ENCODE results near the gene SUMO2.
"Not testable (repeated sequence)": the region's sequence is repeated elsewhere in the genome, so short reads cannot be mapped to it uniquely, and the experiment has no call there.

Gene SUMO2

GRCh38 chr17:75168998-75169397 lies 13.8 kb downstream of the SUMO2 start:
- TF ChIP-seq RARB (CRISPR knock-in tag; IDR thresholded peaks at IDR 0.05) (no peak), ARNTL (CRISPR knock-in tag; IDR thresholded peaks at IDR 0.05; ENCODE audit: borderline replicate concordance, low read depth) (no peak), OSR1 (CRISPR knock-in tag; IDR thresholded peaks at IDR 0.05) (no peak), ZFP30 (CRISPR knock-in tag; IDR thresholded peaks at IDR 0.05) (no peak), SNAI2 (CRISPR knock-in tag; IDR thresholded peaks at IDR 0.05) (no peak)
- no peak for ATAC-seq

- ATAC-seq: not testable (repeated sequence)
These were observed 18.2 kb downstream of the SUMO2 start for GRCh38 chr17:75164606-75165005.

- ATAC-seq: no peak
- no peak for TF ChIP-seq ARNTL (CRISPR knock-in tag; IDR thresholded peaks at IDR 0.05; ENCODE audit: borderline replicate concordance, low read depth)
- no peak for TF ChIP-seq ZNF8 (CRISPR knock-in tag; IDR thresholded peaks at IDR 0.05)
- TF ChIP-seq SNAI2 (CRISPR knock-in tag; IDR thresholded peaks at IDR 0.05): no peak
- no peak for TF ChIP-seq BACH2 (CRISPR knock-in tag; IDR thresholded peaks at IDR 0.05; ENCODE audit: borderline replicate concordance)
- no peak for TF ChIP-seq CSDC2 (CRISPR knock-in tag; IDR thresholded peaks at IDR 0.05)
- no peak for TF ChIP-seq TSHZ2 (CRISPR knock-in tag; IDR thresholded peaks at IDR 0.05)
- no peak for TF ChIP-seq OSR1 (CRISPR knock-in tag; IDR thresholded peaks at IDR 0.05)
- no peak for TF ChIP-seq ZNF70 (CRISPR knock-in tag; IDR thresholded peaks at IDR 0.05)
- no peak for TF ChIP-seq TCF4 (CRISPR knock-in tag; IDR thresholded peaks at IDR 0.05; ENCODE audit: borderline replicate concordance)
- no peak for TF ChIP-seq ZFP30 (CRISPR knock-in tag; IDR thresholded peaks at IDR 0.05)
- TF ChIP-seq PPARA (CRISPR knock-in tag; IDR thresholded peaks at IDR 0.05; ENCODE audit: borderline replicate concordance): no peak
These were observed 19.7 kb downstream of the SUMO2 start for GRCh38 chr17:75163074-75163473.

GRCh38 chr17:75160211-75160610 lies 22.5 kb downstream of the SUMO2 start:
- TF ChIP-seq TCF4 (CRISPR knock-in tag; IDR thresholded peaks at IDR 0.05; ENCODE audit: borderline replicate concordance) (no peak), ZNF565 (CRISPR knock-in tag; conservative IDR thresholded peaks at IDR 0.05; ENCODE audit: low read depth) (no peak), ZFP3 (CRISPR knock-in tag; IDR thresholded peaks at IDR 0.05) (no peak), TSHZ2 (CRISPR knock-in tag; IDR thresholded peaks at IDR 0.05) (no peak), GLIS3 (CRISPR knock-in tag; IDR thresholded peaks at IDR 0.05) (no peak), ZNF8 (CRISPR knock-in tag; IDR thresholded peaks at IDR 0.05) (no peak)
- ATAC-seq: no peak

- no peak for TF ChIP-seq ZFP30 (CRISPR knock-in tag; IDR thresholded peaks at IDR 0.05)
- 0 out of 2 replicates have a peak, but pooled peaks have one; percentile 58 for TF ChIP-seq ZFP3 (CRISPR knock-in tag; IDR thresholded peaks at IDR 0.05)
- ATAC-seq: peak; percentile 13; the same call in 2 of the 3 replicates
These were observed 23.3 kb downstream of the SUMO2 start for GRCh38 chr17:75159196-75160031.

GRCh38 chr17:75158480-75158879 lies 24.3 kb downstream of the SUMO2 start:
- TF ChIP-seq ZFP3 (CRISPR knock-in tag; IDR thresholded peaks at IDR 0.05): peak; percentile 80
- 0 out of 2 replicates have a peak, but pooled peaks have one; percentile 25 for TF ChIP-seq SNAI2 (CRISPR knock-in tag; IDR thresholded peaks at IDR 0.05)
- TF ChIP-seq OSR1 (CRISPR knock-in tag; IDR thresholded peaks at IDR 0.05): 0 out of 2 replicates have a peak, but pooled peaks have one; percentile 52
- peak; percentile 39; the same call in 1 of the 2 replicates for TF ChIP-seq ISL1 (CRISPR knock-in tag; IDR thresholded peaks at IDR 0.05)
- TF ChIP-seq ESRRG (CRISPR knock-in tag; IDR thresholded peaks at IDR 0.05): 0 out of 2 replicates have a peak, but pooled peaks have one; percentile 43
- peak; percentile 65; the same call in 1 of the 2 replicates for TF ChIP-seq CSDC2 (CRISPR knock-in tag; IDR thresholded peaks at IDR 0.05)
- ATAC-seq: not testable (repeated sequence)

Data from SK-N-SH treated with all-trans-retinoic acid at 6 μM for 48 hours (cell line).